Measurements from ENCODE around the gene TRIM14. TPM values are rescaled to one million over a fixed set of nuclear protein-coding genes. Genes with fewer than 3 reads are reported as not detected.
A peak's percentile ranks its signal among the peaks of the same experiment; 100 is the strongest.

The TRIM14 gene
- total and polyA plus RNA-seq, 2 of the 13 experiments (the other 11 are each of a cell fraction or from before 2014, with no cell fraction given): 9.2 to 13.0 TPM

DNA sequence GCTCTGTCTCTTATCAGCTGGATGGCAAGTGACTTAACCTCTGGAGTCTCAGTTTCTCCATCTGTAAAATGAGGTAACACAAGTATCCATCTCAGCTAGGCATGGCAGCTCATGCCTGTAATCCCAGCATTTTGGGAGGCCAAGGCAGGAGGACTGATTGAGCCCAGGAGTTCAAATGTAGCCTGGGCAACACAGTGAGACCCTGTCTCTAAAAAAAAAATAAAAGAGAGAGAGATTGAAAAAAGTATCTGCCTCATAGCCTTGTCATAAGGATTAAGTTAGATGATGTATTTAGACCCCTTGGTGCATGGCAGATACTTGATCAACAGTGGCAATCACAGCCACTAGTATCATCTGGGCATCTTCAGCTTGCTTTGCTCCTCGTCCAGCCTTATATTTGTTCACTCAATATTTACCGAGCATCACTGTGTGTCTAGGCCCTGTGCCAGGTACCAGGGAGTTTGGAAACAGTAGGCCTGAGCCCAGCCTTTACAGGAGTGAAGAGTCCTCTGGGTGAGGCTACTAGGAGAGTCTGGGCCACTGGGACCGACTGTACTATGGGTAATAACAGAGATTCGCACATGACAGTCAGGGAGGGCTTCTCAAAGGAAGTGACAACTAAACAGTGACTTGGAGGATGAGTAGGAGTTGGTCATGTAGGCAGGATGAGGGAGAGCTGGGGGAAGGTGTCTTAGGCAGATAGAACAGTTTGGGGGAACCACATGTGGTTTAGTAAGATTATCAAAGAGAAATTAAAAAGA is 39.2 kb upstream of the TRIM14 start (continued):
- TF ChIP-seq, protein P1, sequence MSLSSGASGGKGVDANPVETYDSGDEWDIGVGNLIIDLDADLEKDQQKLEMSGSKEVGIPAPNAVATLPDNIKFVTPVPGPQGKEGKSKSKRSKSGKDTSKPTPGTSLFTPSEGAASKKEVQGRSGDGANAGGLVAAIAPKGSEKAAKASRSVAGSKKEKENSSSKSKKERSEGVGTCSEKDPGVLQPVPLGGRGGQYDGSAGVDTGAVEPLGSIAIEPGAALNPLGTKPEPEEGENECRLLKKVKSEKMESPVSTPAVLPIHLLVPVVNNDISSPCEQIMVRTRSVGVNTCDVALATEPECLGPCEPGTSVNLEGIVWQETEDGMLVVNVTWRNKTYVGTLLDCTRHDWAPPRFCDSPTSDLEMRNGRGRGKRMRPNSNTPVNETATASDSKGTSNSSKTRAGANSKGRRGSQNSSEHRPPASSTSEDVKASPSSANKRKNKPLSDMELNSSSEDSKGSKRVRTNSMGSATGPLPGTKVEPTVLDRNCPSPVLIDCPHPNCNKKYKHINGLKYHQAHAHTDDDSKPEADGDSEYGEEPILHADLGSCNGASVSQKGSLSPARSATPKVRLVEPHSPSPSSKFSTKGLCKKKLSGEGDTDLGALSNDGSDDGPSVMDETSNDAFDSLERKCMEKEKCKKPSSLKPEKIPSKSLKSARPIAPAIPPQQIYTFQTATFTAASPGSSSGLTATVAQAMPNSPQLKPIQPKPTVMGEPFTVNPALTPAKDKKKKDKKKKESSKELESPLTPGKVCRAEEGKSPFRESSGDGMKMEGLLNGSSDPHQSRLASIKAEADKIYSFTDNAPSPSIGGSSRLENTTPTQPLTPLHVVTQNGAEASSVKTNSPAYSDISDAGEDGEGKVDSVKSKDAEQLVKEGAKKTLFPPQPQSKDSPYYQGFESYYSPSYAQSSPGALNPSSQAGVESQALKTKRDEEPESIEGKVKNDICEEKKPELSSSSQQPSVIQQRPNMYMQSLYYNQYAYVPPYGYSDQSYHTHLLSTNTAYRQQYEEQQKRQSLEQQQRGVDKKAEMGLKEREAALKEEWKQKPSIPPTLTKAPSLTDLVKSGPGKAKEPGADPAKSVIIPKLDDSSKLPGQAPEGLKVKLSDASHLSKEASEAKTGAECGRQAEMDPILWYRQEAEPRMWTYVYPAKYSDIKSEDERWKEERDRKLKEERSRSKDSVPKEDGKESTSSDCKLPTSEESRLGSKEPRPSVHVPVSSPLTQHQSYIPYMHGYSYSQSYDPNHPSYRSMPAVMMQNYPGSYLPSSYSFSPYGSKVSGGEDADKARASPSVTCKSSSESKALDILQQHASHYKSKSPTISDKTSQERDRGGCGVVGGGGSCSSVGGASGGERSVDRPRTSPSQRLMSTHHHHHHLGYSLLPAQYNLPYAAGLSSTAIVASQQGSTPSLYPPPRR (CRISPR knock-in tag; IDR thresholded peaks at IDR 0.05; ENCODE audit: borderline replicate concordance): peak; percentile 52; the same call in 1 of the 2 replicates
- TF ChIP-seq HDAC2 (CRISPR knock-in tag; IDR thresholded peaks at IDR 0.05): peak; percentile 86
- TF ChIP-seq, protein P2, sequence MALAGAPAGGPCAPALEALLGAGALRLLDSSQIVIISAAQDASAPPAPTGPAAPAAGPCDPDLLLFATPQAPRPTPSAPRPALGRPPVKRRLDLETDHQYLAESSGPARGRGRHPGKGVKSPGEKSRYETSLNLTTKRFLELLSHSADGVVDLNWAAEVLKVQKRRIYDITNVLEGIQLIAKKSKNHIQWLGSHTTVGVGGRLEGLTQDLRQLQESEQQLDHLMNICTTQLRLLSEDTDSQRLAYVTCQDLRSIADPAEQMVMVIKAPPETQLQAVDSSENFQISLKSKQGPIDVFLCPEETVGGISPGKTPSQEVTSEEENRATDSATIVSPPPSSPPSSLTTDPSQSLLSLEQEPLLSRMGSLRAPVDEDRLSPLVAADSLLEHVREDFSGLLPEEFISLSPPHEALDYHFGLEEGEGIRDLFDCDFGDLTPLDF (CRISPR knock-in tag; IDR thresholded peaks at IDR 0.05): no peak
- TF ChIP-seq DZIP1 (CRISPR knock-in tag; IDR thresholded peaks at IDR 0.05): no peak
- TF ChIP-seq ZNF205 (CRISPR knock-in tag; IDR thresholded peaks at IDR 0.05): peak; percentile 86; the same call in 1 of the 2 replicates
- peak; percentile 66 for TF ChIP-seq PAXIP1 (CRISPR knock-in tag; conservative IDR thresholded peaks at IDR 0.05)
- TF ChIP-seq ZGPAT (CRISPR knock-in tag; IDR thresholded peaks at IDR 0.05): peak; percentile 70; the same call in 1 of the 2 replicates
- TF ChIP-seq ZNF264 (CRISPR knock-in tag; IDR thresholded peaks at IDR 0.05): no peak
- TF ChIP-seq SOX13 (IDR thresholded peaks at IDR 0.05): no peak
- peak in 1 of 2 experiments; percentile 76; a peak in 2 of 4 replicates for TF ChIP-seq SOX13 (CRISPR knock-in tag; conservative IDR thresholded peaks at IDR 0.05 in 1 of 2, IDR thresholded peaks at IDR 0.05 in 1 of 2)
- TF ChIP-seq ZNF660 (CRISPR knock-in tag; IDR thresholded peaks at IDR 0.05; ENCODE audit: borderline replicate concordance, low read depth): no peak
- peak; percentile 79 for TF ChIP-seq ZFY (CRISPR knock-in tag; IDR thresholded peaks at IDR 0.05)
- TF ChIP-seq, protein P3, sequence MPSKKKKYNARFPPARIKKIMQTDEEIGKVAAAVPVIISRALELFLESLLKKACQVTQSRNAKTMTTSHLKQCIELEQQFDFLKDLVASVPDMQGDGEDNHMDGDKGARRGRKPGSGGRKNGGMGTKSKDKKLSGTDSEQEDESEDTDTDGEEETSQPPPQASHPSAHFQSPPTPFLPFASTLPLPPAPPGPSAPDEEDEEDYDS (CRISPR knock-in tag; IDR thresholded peaks at IDR 0.05): 0 out of 2 replicates have a peak, but pooled peaks have one; percentile 28

Data from HepG2 (cell line).